GM21515 (cell line): Measurements from ENCODE around the gene FGF1.

Experiments used
- ATAC-seq: cut with Tn5 transposase; IDR thresholded peaks from one replicate; pipeline ENCODE4 v1.9.1; 2021; ENCODE audit not compliant: unreplicated experiment

Gene FGF1

GRCh38 chr5:142644640-142645361, 41.1 kb downstream of the FGF1 start:
- no peak for ATAC-seq

- no peak for ATAC-seq
These were observed 41.8 kb downstream of the FGF1 start for GRCh38 chr5:142644127-142644526.

GRCh38 chr5:142643634-142644033, 42.3 kb downstream of the FGF1 start:
- ATAC-seq = no peak

- no peak for ATAC-seq
These were observed 43.5 kb downstream of the FGF1 start for GRCh38 chr5:142642427-142642826.

GRCh38 chr5:142641711-142642110, 44.2 kb downstream of the FGF1 start:
- ATAC-seq = no peak

- no peak for ATAC-seq
These were observed 45.4 kb downstream of the FGF1 start for GRCh38 chr5:142640316-142641005.

- no peak for ATAC-seq
These were observed 46.4 kb downstream of the FGF1 start for GRCh38 chr5:142639455-142639854.

GRCh38 chr5:142637871-142638270, 48.0 kb downstream of the FGF1 start:
- no peak for ATAC-seq

- no peak for ATAC-seq
These were observed 49.1 kb downstream of the FGF1 start for GRCh38 chr5:142636698-142637324.

GRCh38 chr5:142636093-142636492, 49.8 kb downstream of the FGF1 start:
- no peak for ATAC-seq

- no peak for ATAC-seq
These were observed 51.5 kb downstream of the FGF1 start for GRCh38 chr5:142634216-142635011.

GRCh38 chr5:142630927-142631539, 54.9 kb downstream of the FGF1 start:
- ATAC-seq = no peak

GRCh38 chr5:142627383-142628217, 58.3 kb downstream of the FGF1 start:
- ATAC-seq = no peak

- no peak for ATAC-seq
These were observed 59.1 kb downstream of the FGF1 start for GRCh38 chr5:142626786-142627185.

- no peak for ATAC-seq
These were observed 59.8 kb downstream of the FGF1 start for GRCh38 chr5:142626099-142626498.

- no peak for ATAC-seq
These were observed 64.7 kb downstream of the FGF1 start for GRCh38 chr5:142621227-142621626.

- ATAC-seq = no peak
These were observed 66.1 kb downstream of the FGF1 start for GRCh38 chr5:142619815-142620214.

GRCh38 chr5:142618130-142618523, 67.8 kb downstream of the FGF1 start:
- ATAC-seq = no peak

GRCh38 chr5:142617416-142618129, 68.3 kb downstream of the FGF1 start:
- ATAC-seq = no peak
